ENCODE measurements around the gene XXYLT1. TPM values are rescaled to one million over a fixed set of nuclear protein-coding genes. Genes with fewer than 3 reads are reported as not detected.

XXYLT1 gene
- total RNA-seq, 1 experiment from 2014 or later = 10.9 TPM

DNA sequence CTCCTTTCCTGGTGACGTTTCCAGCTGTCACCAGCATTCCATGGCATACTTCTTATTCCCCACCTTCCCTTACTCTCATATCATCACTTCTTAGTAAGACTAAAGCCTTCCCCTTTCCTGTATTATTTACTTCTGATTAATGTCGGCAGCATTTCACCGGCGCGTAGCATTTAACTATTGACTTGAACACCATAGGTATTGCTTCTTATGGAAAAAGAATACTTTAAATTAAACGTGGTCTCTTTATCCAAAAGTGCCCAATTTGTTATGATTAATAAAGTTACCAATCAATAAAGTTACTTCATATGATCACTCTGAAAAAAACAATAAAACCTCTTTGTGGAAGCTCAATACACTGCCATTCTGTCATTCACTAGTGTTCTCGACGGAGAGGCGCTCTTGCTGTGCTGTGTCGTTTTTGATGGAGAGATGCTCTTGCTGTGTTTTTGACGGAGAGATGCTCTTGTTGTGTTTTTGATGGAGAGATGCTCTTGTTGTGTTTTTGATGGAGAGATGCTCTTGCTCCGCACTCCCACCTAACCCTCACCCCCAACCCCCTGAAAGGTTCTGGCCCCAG lies 165.0 kb downstream of the XXYLT1 start (continued):
- no peak for TF ChIP-seq REST (IDR thresholded peaks at IDR 0.05; ENCODE audit: low read depth)
- TF ChIP-seq RAD21 (IDR thresholded peaks at IDR 0.05; ENCODE audit: low read depth) = no peak
- TF ChIP-seq MAX (IDR thresholded peaks at IDR 0.05) = no peak
- no peak for TF ChIP-seq SP1 (IDR thresholded peaks at IDR 0.05; ENCODE audit: low read depth)
- TF ChIP-seq POLR2AphosphoS5 (IDR thresholded peaks at IDR 0.05; ENCODE audit: low read depth, low read length) = no peak

DNA sequence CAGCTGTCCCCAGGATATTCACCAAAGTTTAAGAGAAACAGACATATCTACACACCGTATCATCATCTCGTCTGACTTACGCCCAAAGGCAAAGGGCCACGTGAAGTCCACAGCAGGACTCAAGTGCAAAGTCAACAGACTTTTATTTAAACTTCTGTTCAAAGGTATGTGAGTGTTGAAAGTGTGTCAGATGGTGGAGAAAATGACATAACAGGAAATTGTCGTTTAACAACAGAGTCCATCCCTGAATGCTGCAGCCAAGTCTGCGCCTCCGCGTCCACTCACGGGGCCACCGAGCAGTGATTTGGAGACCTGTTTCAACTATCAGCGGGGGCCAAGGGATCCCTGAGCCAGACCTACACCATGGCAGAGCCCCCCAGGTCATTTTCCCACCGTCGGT lies 165.6 kb downstream of the XXYLT1 start:
- RAD21 ChIA-PET (ENCODE audit: low non-redundant PET in 1 of 2, low total read pairs in 2 of 2, uncharacterized antibody in 2 of 2, unreplicated experiment in 2 of 2) = no interaction called here
- TF ChIP-seq ZFX (IDR thresholded peaks at IDR 0.05) (no peak), RAD21 (IDR thresholded peaks at IDR 0.05; ENCODE audit: low read depth) (no peak), ATF3 (IDR thresholded peaks at IDR 0.05) (no peak), CEBPB (IDR thresholded peaks at IDR 0.05; ENCODE audit: low read depth) (no peak), ELF1 (IDR thresholded peaks at IDR 0.05; ENCODE audit: borderline replicate concordance, low read depth) (no peak), JUND (IDR thresholded peaks at IDR 0.05) (no peak), EZH2 (IDR thresholded peaks at IDR 0.05) (no peak), CBX3 (IDR thresholded peaks at IDR 0.05; ENCODE audit: low read depth) (no peak), POLR2AphosphoS5 (IDR thresholded peaks at IDR 0.05; ENCODE audit: low read depth, low read length) (no peak), MAX (IDR thresholded peaks at IDR 0.05) (no peak), FOSL1 (IDR thresholded peaks at IDR 0.05; ENCODE audit: low read depth) (no peak), SRF (IDR thresholded peaks at IDR 0.05; ENCODE audit: low read depth) (no peak), ZNF274 (IDR thresholded peaks at IDR 0.05; ENCODE audit: low read depth, low read length) (no peak), POLR2A (IDR thresholded peaks at IDR 0.05; ENCODE audit: borderline replicate concordance, extremely low read depth, insufficient read depth, insufficient read length) (no peak)
- TF ChIP-seq, protein P1, sequence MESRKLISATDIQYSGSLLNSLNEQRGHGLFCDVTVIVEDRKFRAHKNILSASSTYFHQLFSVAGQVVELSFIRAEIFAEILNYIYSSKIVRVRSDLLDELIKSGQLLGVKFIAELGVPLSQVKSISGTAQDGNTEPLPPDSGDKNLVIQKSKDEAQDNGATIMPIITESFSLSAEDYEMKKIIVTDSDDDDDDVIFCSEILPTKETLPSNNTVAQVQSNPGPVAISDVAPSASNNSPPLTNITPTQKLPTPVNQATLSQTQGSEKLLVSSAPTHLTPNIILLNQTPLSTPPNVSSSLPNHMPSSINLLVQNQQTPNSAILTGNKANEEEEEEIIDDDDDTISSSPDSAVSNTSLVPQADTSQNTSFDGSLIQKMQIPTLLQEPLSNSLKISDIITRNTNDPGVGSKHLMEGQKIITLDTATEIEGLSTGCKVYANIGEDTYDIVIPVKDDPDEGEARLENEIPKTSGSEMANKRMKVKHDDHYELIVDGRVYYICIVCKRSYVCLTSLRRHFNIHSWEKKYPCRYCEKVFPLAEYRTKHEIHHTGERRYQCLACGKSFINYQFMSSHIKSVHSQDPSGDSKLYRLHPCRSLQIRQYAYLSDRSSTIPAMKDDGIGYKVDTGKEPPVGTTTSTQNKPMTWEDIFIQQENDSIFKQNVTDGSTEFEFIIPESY (IDR thresholded peaks at IDR 0.05; ENCODE audit: extremely low read depth, insufficient replicate concordance, low read length) = no peak
- Histone ChIP-seq H3K9me3 (ENCODE audit: control insufficient read depth in 1 of 2, insufficient read depth in 1 of 2, low read depth in 1 of 2, low read length in 2 of 2) (no peaks in the 10 kb centered on the region), H3K4me3 (replicated peaks in 1 of 2; ENCODE audit: low read depth in 1 of 2, low read length in 2 of 2) (no peak overlapping the region), H3K27ac (ENCODE audit: low read depth, low read length) (no peak overlapping the region), H3K9ac (ENCODE audit: low read length) (no peak overlapping the region), H3K9me2 (ENCODE audit: insufficient read depth) (no peaks in the 10 kb centered on the region), H3K4me2 (ENCODE audit: low read length) (no peak overlapping the region), H3K79me2 (ENCODE audit: insufficient read depth, low read length) (no peaks in the 10 kb centered on the region), H3K36me3 (ENCODE audit: control insufficient read depth in 1 of 2, insufficient read depth in 2 of 2, low read length in 2 of 2) (no peaks in the 10 kb centered on the region), H4K20me1 (ENCODE audit: insufficient read depth) (no peaks in the 10 kb centered on the region), H3K4me1 (ENCODE audit: control insufficient read depth in 1 of 2, insufficient read depth in 2 of 2, low read length in 2 of 2) (peaks cover 10 to 39% of the 10 kb centered on the region in 2 experiments), H2AFZ (ENCODE audit: low read depth, low read length, poor library complexity, severe bottlenecking) (no peak overlapping the region), H3K27me3 (ENCODE audit: insufficient read depth, low read length) (no peaks in the 10 kb centered on the region)
- no TSS peak for BruUV-seq (replicated peaks)
- POLR2A ChIA-PET = no interaction called here
- intact Hi-C loops (cut with micrococcal nuclease) = loop anchor here (10.0 kb wide), 1 partner anchor 231 kb away; no protein-coding TSS in a partner anchor
- ATAC-seq (no peak), DNase-seq (ENCODE audit: low read depth, low spot score) (no peak)
- CTCF ChIA-PET = interaction anchor here (1.4 to 1.7 kb wide), 2 partner anchors 103 to 423 kb away, joined by 4 to 15 read pairs; no protein-coding TSS in a partner anchor

Measured in HCT116 (cell line).